ENCODE measurements around the gene FRYL.

FRYL gene

GRCh38 chr4:48557478-48557877 is 222.6 kb downstream of the FRYL start:
- DNase-seq (ENCODE audit: low spot score) = peak; percentile 27

GRCh38 chr4:48556268-48556667 is 223.8 kb downstream of the FRYL start:
- no peak for DNase-seq (ENCODE audit: low spot score)

GRCh38 chr4:48554606-48555005 is 225.5 kb downstream of the FRYL start:
- no peak for DNase-seq (ENCODE audit: low spot score)

- no peak for DNase-seq (ENCODE audit: low spot score)
Observed at GRCh38 chr4:48553720-48554119, 226.4 kb downstream of the FRYL start.

GRCh38 chr4:48546336-48546735 is 233.7 kb downstream of the FRYL start:
- DNase-seq (ENCODE audit: low spot score) = peak; percentile 70

- no peak for DNase-seq (ENCODE audit: low spot score)
Observed at GRCh38 chr4:48543796-48544195, 236.3 kb downstream of the FRYL start.

GRCh38 chr4:48542888-48543287 is 237.2 kb downstream of the FRYL start:
- DNase-seq (ENCODE audit: low spot score) = no peak

- DNase-seq (ENCODE audit: low spot score) = no peak
Observed at GRCh38 chr4:48539597-48539996, 240.5 kb downstream of the FRYL start.

- no peak for DNase-seq (ENCODE audit: low spot score)
Observed at GRCh38 chr4:48538358-48538757, 241.7 kb downstream of the FRYL start.

- DNase-seq (ENCODE audit: low spot score) = no peak
Observed at GRCh38 chr4:48526406-48526805, 253.7 kb downstream of the FRYL start.

GRCh38 chr4:48518143-48518542 is 261.9 kb downstream of the FRYL start:
- no peak for DNase-seq (ENCODE audit: low spot score)

- no peak for DNase-seq (ENCODE audit: low spot score)
Observed at GRCh38 chr4:48509543-48509942, 270.5 kb downstream of the FRYL start.

GRCh38 chr4:48506716-48507115 is 273.4 kb downstream of the FRYL start:
- DNase-seq (ENCODE audit: low spot score) = no peak

- no peak for DNase-seq (ENCODE audit: low spot score)
Observed at GRCh38 chr4:48504352-48504751, 275.7 kb downstream of the FRYL start.

- no peak for DNase-seq (ENCODE audit: low spot score)
Observed at GRCh38 chr4:48504026-48504330, 276.1 kb downstream of the FRYL start.

GRCh38 chr4:48503233-48504025 is 276.6 kb downstream of the FRYL start:
- DNase-seq (ENCODE audit: low spot score) = no peak

GRCh38 chr4:48499551-48500066 is 280.5 kb downstream of the FRYL start:
- DNase-seq (ENCODE audit: low spot score) = no peak

- DNase-seq (ENCODE audit: low spot score) = no peak
Observed at GRCh38 chr4:48498895-48499294, 281.2 kb downstream of the FRYL start.

- no peak for DNase-seq (ENCODE audit: low spot score)
Observed at GRCh38 chr4:48495941-48496340, 284.1 kb downstream of the FRYL start.

GRCh38 chr4:48493452-48494100 is 286.5 kb downstream of the FRYL start:
- no peak for DNase-seq (ENCODE audit: low spot score)

- DNase-seq (ENCODE audit: low spot score) = no peak
Observed at GRCh38 chr4:48491514-48492176, 288.4 kb downstream of the FRYL start.

- no peak for DNase-seq (ENCODE audit: low spot score)
Observed at GRCh38 chr4:48490680-48491513, 289.2 kb downstream of the FRYL start.
